ENCODE results near the gene CASQ2. TPM values are rescaled to one million over a fixed set of nuclear protein-coding genes. Genes with fewer than 3 reads are reported as not detected.

CASQ2 gene
- polyA plus RNA-seq, 1 donor from 2014 or later: not detected

GRCh38 chr1:115782571-115783281, 14.2 kb upstream of the CASQ2 start:
- TF ChIP-seq POLR2AphosphoS5 (IDR thresholded peaks at IDR 0.05) (no peak), MXI1 (conservative IDR thresholded peaks at IDR 0.05; ENCODE audit: poor library complexity, severe bottlenecking) (no peak), EZH2 (IDR thresholded peaks at IDR 0.05; ENCODE audit: borderline replicate concordance, insufficient read depth, low read length, poor library complexity, severe bottlenecking) (no peak), TAF1 (IDR thresholded peaks at IDR 0.05; ENCODE audit: low read depth) (no peak), REST (IDR thresholded peaks at IDR 0.05; ENCODE audit: borderline replicate concordance) (no peak), EP300 (conservative IDR thresholded peaks at IDR 0.05; ENCODE audit: poor library complexity, severe bottlenecking) (no peak), RAD21 (conservative IDR thresholded peaks at IDR 0.05) (no peak)
- TF ChIP-seq, protein P1, sequence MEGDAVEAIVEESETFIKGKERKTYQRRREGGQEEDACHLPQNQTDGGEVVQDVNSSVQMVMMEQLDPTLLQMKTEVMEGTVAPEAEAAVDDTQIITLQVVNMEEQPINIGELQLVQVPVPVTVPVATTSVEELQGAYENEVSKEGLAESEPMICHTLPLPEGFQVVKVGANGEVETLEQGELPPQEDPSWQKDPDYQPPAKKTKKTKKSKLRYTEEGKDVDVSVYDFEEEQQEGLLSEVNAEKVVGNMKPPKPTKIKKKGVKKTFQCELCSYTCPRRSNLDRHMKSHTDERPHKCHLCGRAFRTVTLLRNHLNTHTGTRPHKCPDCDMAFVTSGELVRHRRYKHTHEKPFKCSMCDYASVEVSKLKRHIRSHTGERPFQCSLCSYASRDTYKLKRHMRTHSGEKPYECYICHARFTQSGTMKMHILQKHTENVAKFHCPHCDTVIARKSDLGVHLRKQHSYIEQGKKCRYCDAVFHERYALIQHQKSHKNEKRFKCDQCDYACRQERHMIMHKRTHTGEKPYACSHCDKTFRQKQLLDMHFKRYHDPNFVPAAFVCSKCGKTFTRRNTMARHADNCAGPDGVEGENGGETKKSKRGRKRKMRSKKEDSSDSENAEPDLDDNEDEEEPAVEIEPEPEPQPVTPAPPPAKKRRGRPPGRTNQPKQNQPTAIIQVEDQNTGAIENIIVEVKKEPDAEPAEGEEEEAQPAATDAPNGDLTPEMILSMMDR (IDR thresholded peaks at IDR 0.05; ENCODE audit: poor library complexity, severe bottlenecking): no peak
- no peaks in the 10 kb centered on the region for H3F3A ChIP-seq (ENCODE audit: insufficient read depth, low read length, poor library complexity, severe bottlenecking)
- no peak overlapping the region for H3K27ac ChIP-seq (ENCODE audit: low read length)
- no peak overlapping the region for H2AFZ ChIP-seq (ENCODE audit: low read depth, low read length)
- H3K79me2 ChIP-seq (replicated peaks; ENCODE audit: insufficient read depth, low read length): no peaks in the 10 kb centered on the region
- no peaks in the 10 kb centered on the region for H3K36me3 ChIP-seq (ENCODE audit: insufficient read depth, low read length)
- no peak overlapping the region for H3K4me3 ChIP-seq (ENCODE audit: low read length)
- no peaks in the 10 kb centered on the region for H3K9me3 ChIP-seq (ENCODE audit: low read length)
- no peak overlapping the region for H3K4me2 ChIP-seq (ENCODE audit: low read length)
- H3K9ac ChIP-seq (ENCODE audit: low read length): no peak overlapping the region
- no peaks in the 10 kb centered on the region for H3K9me2 ChIP-seq (ENCODE audit: insufficient read depth, low read length)
- no peaks in the 10 kb centered on the region for H3K27me3 ChIP-seq (ENCODE audit: insufficient read depth, low read depth, low read length)
- no peaks in the 10 kb centered on the region for H4K20me1 ChIP-seq (ENCODE audit: insufficient read depth)

- Histone ChIP-seq H3K9me2 (ENCODE audit: insufficient read depth, low read length) (no peaks in the 10 kb centered on the region), H3K4me2 (ENCODE audit: low read length) (no peak overlapping the region), H3K79me2 (replicated peaks; ENCODE audit: insufficient read depth, low read length) (no peaks in the 10 kb centered on the region), H3K27me3 (ENCODE audit: insufficient read depth, low read depth, low read length) (no peaks in the 10 kb centered on the region), H3K9ac (ENCODE audit: low read length) (no peak overlapping the region), H3F3A (ENCODE audit: insufficient read depth, low read length, poor library complexity, severe bottlenecking) (no peaks in the 10 kb centered on the region), H3K36me3 (ENCODE audit: insufficient read depth, low read length) (no peaks in the 10 kb centered on the region), H2AFZ (ENCODE audit: low read depth, low read length) (no peak overlapping the region), H4K20me1 (ENCODE audit: insufficient read depth) (no peaks in the 10 kb centered on the region), H3K4me3 (ENCODE audit: low read length) (no peak overlapping the region), H3K9me3 (ENCODE audit: low read length) (no peaks in the 10 kb centered on the region), H3K27ac (ENCODE audit: low read length) (no peak overlapping the region)
- TF ChIP-seq MXI1 (conservative IDR thresholded peaks at IDR 0.05; ENCODE audit: poor library complexity, severe bottlenecking) (no peak), RAD21 (conservative IDR thresholded peaks at IDR 0.05) (no peak), REST (IDR thresholded peaks at IDR 0.05; ENCODE audit: borderline replicate concordance) (no peak)
- TF ChIP-seq, protein P1 (IDR thresholded peaks at IDR 0.05; ENCODE audit: poor library complexity, severe bottlenecking): no peak
These were observed 13.3 kb upstream of the CASQ2 start for GRCh38 chr1:115781851-115782250.

All from neural cell (in vitro differentiated cells).